Measurements from ENCODE around the gene SND1. TPM values are rescaled to one million over a fixed set of nuclear protein-coding genes. Genes with fewer than 3 reads are reported as not detected.

Gene SND1
- total and polyA plus RNA-seq, 7 experiments from 2014 or later, result 68.6 to 253 (median 137) TPM

GRCh38 chr7:127848241-127848640 lies 196.2 kb downstream of the SND1 start:
- Mint-ChIP-seq H3K36me3 (peaks cover 10 to 63% (median 34%) of the 10 kb centered on the region in 5 donors), H3K27me3 (no peaks in the 10 kb centered on the region), H3K27ac (no peak overlapping the region), H3K4me1 (peaks cover 0 to 29% (median 6%) of the 10 kb centered on the region in 7 donors), H3K4me3 (no peak overlapping the region), H3K9me3 (no peaks in the 10 kb centered on the region)
- H3K9me3 ChIP-seq (ENCODE audit: control insufficient read depth in 2 of 3, low read length in 3 of 3), result no peaks in the 10 kb centered on the region
- H3K27me3 ChIP-seq (ENCODE audit: control insufficient read depth in 2 of 2, insufficient read depth in 2 of 2, low read length in 2 of 2), result no peaks in the 10 kb centered on the region
- ChIA-PET CTCF (no interaction called here), POLR2A (no interaction called here)
- H3K27ac ChIP-seq (ENCODE audit: low read depth, low read length), result no peak overlapping the region
- H3K36me3 ChIP-seq (ENCODE audit: control insufficient read depth in 2 of 3, insufficient read depth in 3 of 3, low read length in 3 of 3), result peaks cover 0 to 17% (median 6%) of the 10 kb centered on the region in 3 experiments
- H3K4me3 ChIP-seq (ENCODE audit: low read length), result no peak overlapping the region
- peaks cover 0 to 5% of the 10 kb centered on the region in 2 donors for H3K4me1 ChIP-seq (ENCODE audit: control insufficient read depth in 2 of 2, insufficient read depth in 2 of 2, low read length in 2 of 2)
- intact Hi-C loops (cut with micrococcal nuclease), result no loop called here
- ATAC-seq (no peak), DNase-seq (no peak)

DNA sequence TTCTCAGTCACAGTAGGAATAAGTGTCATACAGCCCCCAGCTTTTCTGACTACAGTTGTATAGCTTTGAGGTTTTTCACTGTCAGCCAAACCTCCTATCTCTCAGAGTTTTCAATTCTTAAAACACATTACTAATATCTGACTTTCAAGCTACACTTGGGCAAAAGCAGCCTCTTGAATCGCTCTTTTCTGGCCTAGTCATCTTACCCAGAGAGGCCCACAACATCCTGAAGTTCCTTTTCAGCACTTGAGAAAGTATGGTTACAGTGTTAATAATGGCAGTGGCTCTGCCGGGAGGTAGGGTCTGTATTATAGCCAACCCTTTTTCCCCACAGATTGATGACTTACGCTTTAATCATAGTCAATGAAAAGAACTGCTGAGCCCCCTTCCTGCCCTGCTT lies 198.2 kb downstream of the SND1 start:
- peak in 1 of 9 donors; percentile 37 for DNase-seq
- Histone ChIP-seq H3K4me3 (ENCODE audit: low read length) (no peak overlapping the region), H3K9me3 (ENCODE audit: control insufficient read depth in 2 of 3, low read length in 3 of 3) (no peaks in the 10 kb centered on the region), H3K4me1 (ENCODE audit: control insufficient read depth in 2 of 2, insufficient read depth in 2 of 2, low read length in 2 of 2) (peaks cover 0 to 10% of the 10 kb centered on the region in 2 donors), H3K27me3 (ENCODE audit: control insufficient read depth in 2 of 2, insufficient read depth in 2 of 2, low read length in 2 of 2) (no peaks in the 10 kb centered on the region), H3K27ac (ENCODE audit: low read depth, low read length) (no peak overlapping the region), H3K36me3 (ENCODE audit: control insufficient read depth in 2 of 3, insufficient read depth in 3 of 3, low read length in 3 of 3) (peaks cover 0 to 11% (median 0%) of the 10 kb centered on the region in 3 experiments)
- ATAC-seq, result no peak
- H3K9me3 Mint-ChIP-seq, result no peaks in the 10 kb centered on the region
- CTCF ChIA-PET, result interaction anchor here (0.6 kb wide), 1 partner anchor 197 kb away, joined by 3 read pairs; no protein-coding TSS in a partner anchor
- H3K27me3 Mint-ChIP-seq, result peaks cover 0 to 5% (median 1%) of the 10 kb centered on the region in 5 donors
- H3K4me1 Mint-ChIP-seq, result peaks cover under 1 to 34% (median 6%) of the 10 kb centered on the region in 7 donors
- intact Hi-C loops (cut with micrococcal nuclease), result loop anchor here (10.0 kb wide), 2 partner anchors 435 to 455 kb away; partner anchors contain the start of gene ZNF800 (in 1 of the 2)
- POLR2A ChIA-PET, result no interaction called here
- no peak overlapping the region for H3K27ac Mint-ChIP-seq
- H3K36me3 Mint-ChIP-seq, result peaks cover 10 to 44% (median 31%) of the 10 kb centered on the region in 5 donors
- H3K4me3 Mint-ChIP-seq, result no peak overlapping the region

DNA sequence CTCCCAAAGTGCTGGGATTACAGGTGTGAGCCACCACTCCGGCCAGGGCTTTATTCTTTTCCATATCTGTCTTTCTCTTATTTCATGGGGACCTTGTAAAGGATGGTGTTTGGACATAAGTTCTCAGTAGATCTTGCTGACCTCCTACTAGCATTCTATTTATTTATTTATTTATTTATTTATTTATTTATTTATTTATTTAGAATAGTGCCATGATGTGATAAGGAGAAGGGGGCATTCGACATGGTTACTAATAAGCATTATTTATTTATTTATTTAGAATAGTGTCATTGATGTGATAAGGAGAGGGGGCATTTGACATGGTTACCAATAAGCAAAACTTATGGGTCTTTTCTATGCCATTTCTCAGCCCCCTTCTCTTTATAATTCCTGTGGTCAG lies 202.4 kb downstream of the SND1 start:
- Mint-ChIP-seq H3K27me3 (peaks cover 5 to 28% (median 15%) of the 10 kb centered on the region in 5 donors), H3K9me3 (no peaks in the 10 kb centered on the region), H3K36me3 (peaks cover 5 to 30% (median 15%) of the 10 kb centered on the region in 5 donors), H3K4me1 (peaks cover 18 to 62% (median 43%) of the 10 kb centered on the region in 7 donors), H3K27ac (no peak overlapping the region), H3K4me3 (no peak overlapping the region)
- intact Hi-C loops (cut with micrococcal nuclease), result loop anchor here (10.0 kb wide), 2 partner anchors 440 to 460 kb away; partner anchors contain the start of gene ZNF800 (in 1 of the 2)
- Histone ChIP-seq H3K36me3 (ENCODE audit: control insufficient read depth in 2 of 3, insufficient read depth in 3 of 3, low read length in 3 of 3) (peaks cover 0 to under 1% (median 0%) of the 10 kb centered on the region in 3 experiments), H3K4me1 (ENCODE audit: control insufficient read depth in 2 of 2, insufficient read depth in 2 of 2, low read length in 2 of 2) (peaks cover 25 to 33% of the 10 kb centered on the region in 2 donors), H3K27ac (ENCODE audit: low read depth, low read length) (no peak overlapping the region), H3K27me3 (ENCODE audit: control insufficient read depth in 2 of 2, insufficient read depth in 2 of 2, low read length in 2 of 2) (no peaks in the 10 kb centered on the region), H3K9me3 (ENCODE audit: control insufficient read depth in 2 of 3, low read length in 3 of 3) (no peaks in the 10 kb centered on the region), H3K4me3 (ENCODE audit: low read length) (no peak overlapping the region)
- CTCF ChIA-PET, result interaction anchor here (1.2 kb wide), 1 partner anchor 10 kb away, joined by 3 read pairs; no protein-coding TSS in a partner anchor
- no peak for ATAC-seq
- DNase-seq, result no peak
- POLR2A ChIA-PET, result interaction anchor here (0.6 kb wide), 1 partner anchor 42 kb away, joined by 3 read pairs; no protein-coding TSS in a partner anchor

- Histone ChIP-seq H3K36me3 (ENCODE audit: control insufficient read depth in 2 of 3, insufficient read depth in 3 of 3, low read length in 3 of 3) (no peaks in the 10 kb centered on the region), H3K9me3 (ENCODE audit: control insufficient read depth in 2 of 3, low read length in 3 of 3) (no peaks in the 10 kb centered on the region), H3K27me3 (ENCODE audit: control insufficient read depth in 2 of 2, insufficient read depth in 2 of 2, low read length in 2 of 2) (no peaks in the 10 kb centered on the region), H3K4me1 (ENCODE audit: control insufficient read depth in 2 of 2, insufficient read depth in 2 of 2, low read length in 2 of 2) (peaks cover 25 to 42% of the 10 kb centered on the region in 2 donors), H3K27ac (ENCODE audit: low read depth, low read length) (no peak overlapping the region), H3K4me3 (ENCODE audit: low read length) (no peak overlapping the region)
- CTCF ChIA-PET, result interaction anchor here (0.6 kb wide), 1 partner anchor 278 kb away, joined by 3 read pairs; no protein-coding TSS in a partner anchor
- no peak for DNase-seq
- ATAC-seq, result no peak
- peaks cover 22 to 62% (median 55%) of the 10 kb centered on the region in 7 donors for H3K4me1 Mint-ChIP-seq
- peaks cover 0 to 22% (median 7%) of the 10 kb centered on the region in 5 donors for H3K36me3 Mint-ChIP-seq
- H3K4me3 Mint-ChIP-seq, result no peak overlapping the region
- POLR2A ChIA-PET, result no interaction called here
- no peak overlapping the region for H3K27ac Mint-ChIP-seq
- no peaks in the 10 kb centered on the region for H3K9me3 Mint-ChIP-seq
- intact Hi-C loops (cut with micrococcal nuclease), result loop anchor here (1.0 to 10.0 kb wide), 10 partner anchors 8 to 463 kb away; partner anchors contain the start of genes ARF5 (in 2 of the 2), GCC1 (in 1 of the 2), LRRC4 (in 1 of the 2) and ZNF800 (in 1 of the 2)
- H3K27me3 Mint-ChIP-seq, result peaks cover 5 to 40% (median 18%) of the 10 kb centered on the region in 5 donors
These were observed 205.5 kb downstream of the SND1 start for GRCh38 chr7:127857464-127857841.

DNA sequence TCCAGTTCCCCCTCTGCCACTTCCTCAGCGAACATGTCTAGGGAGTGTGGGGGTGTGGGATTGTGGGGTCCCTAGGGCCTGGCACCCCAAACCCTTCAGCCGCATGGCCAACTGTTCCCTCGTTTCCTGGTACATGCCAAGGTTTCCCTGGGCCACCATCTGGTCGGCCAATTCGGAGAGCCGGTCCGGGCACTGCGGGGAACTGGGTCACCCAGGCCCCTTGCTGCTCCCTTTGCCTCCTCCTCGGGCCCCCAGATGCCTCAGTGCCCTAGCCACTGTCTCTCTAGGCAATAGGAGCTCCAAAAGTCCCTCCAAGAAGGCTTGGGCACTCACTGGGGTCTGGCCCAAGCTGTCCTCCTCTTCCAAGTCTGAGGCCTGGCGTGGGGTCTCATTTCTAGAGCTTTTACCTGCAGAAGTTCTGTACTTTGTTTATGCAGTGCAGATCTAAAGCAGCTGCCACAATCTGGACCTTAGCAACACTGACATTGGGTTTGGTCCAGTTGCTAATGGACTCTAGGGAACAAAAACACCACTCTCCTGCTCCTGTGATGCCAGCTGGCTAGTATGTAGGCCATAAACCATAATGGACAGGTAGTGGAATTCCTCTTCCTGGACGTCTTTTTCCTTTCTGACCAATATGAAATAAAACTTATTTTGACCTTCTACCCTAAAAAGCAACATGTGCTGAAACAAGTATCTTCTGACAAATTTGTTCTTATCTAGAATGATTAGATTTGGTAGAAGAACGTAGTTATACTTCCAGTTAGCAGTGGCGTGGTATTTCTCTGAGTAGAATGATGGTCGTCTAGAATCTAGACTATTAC lies 206.3 kb downstream of the SND1 start:
- intact Hi-C loops (cut with micrococcal nuclease), result loop anchor here (1.0 to 10.0 kb wide), 8 partner anchors 36 to 464 kb away; partner anchors contain the start of genes LRRC4 (in 2 of the 2), ARF5 (in 1 of the 2), GCC1 (in 1 of the 2) and ZNF800 (in 1 of the 2)
- H3K36me3 Mint-ChIP-seq, result peaks cover 0 to 22% (median 7%) of the 10 kb centered on the region in 5 donors

GRCh38 chr7:127858915-127859189 lies 206.9 kb downstream of the SND1 start:
- ATAC-seq (no peak), DNase-seq (no peak)
- Mint-ChIP-seq H3K36me3 (peaks cover 0 to 21% (median 7%) of the 10 kb centered on the region in 5 donors), H3K27ac (peak overlapping the region in 1 of 9 donors; percentile 21), H3K4me3 (peak overlapping the region in 4 of 10 donors; percentile 7 to 40 (median 30)), H3K4me1 (peaks cover 22 to 59% (median 47%) of the 10 kb centered on the region in 7 donors), H3K27me3 (peaks cover 5 to 40% (median 18%) of the 10 kb centered on the region in 5 donors), H3K9me3 (no peaks in the 10 kb centered on the region)
- Histone ChIP-seq H3K27me3 (ENCODE audit: control insufficient read depth in 2 of 2, insufficient read depth in 2 of 2, low read length in 2 of 2) (no peaks in the 10 kb centered on the region), H3K27ac (ENCODE audit: low read depth, low read length) (no peak overlapping the region), H3K36me3 (ENCODE audit: control insufficient read depth in 2 of 3, insufficient read depth in 3 of 3, low read length in 3 of 3) (no peaks in the 10 kb centered on the region), H3K4me1 (ENCODE audit: control insufficient read depth in 2 of 2, insufficient read depth in 2 of 2, low read length in 2 of 2) (peaks cover 25 to 33% of the 10 kb centered on the region in 2 donors), H3K4me3 (ENCODE audit: low read length) (no peak overlapping the region), H3K9me3 (ENCODE audit: control insufficient read depth in 2 of 3, low read length in 3 of 3) (no peaks in the 10 kb centered on the region)
- intact Hi-C loops (cut with micrococcal nuclease), result loop anchor here (1.0 to 10.0 kb wide), 8 partner anchors 37 to 464 kb away; partner anchors contain the start of genes LRRC4 (in 2 of the 2), ARF5 (in 1 of the 2), GCC1 (in 1 of the 2) and ZNF800 (in 1 of the 2)
- CTCF ChIA-PET, result interaction anchor here (0.6 kb wide), 1 partner anchor 15 kb away, joined by 3 read pairs; no protein-coding TSS in a partner anchor
- POLR2A ChIA-PET, result no interaction called here

More for the DNA sequence above, 206.3 kb downstream of the SND1 start:
- DNase-seq (no peak), ATAC-seq (no peak)
- Histone ChIP-seq H3K27me3 (ENCODE audit: control insufficient read depth in 2 of 2, insufficient read depth in 2 of 2, low read length in 2 of 2) (no peaks in the 10 kb centered on the region), H3K9me3 (ENCODE audit: control insufficient read depth in 2 of 3, low read length in 3 of 3) (no peaks in the 10 kb centered on the region), H3K27ac (ENCODE audit: low read depth, low read length) (no peak overlapping the region), H3K4me3 (ENCODE audit: low read length) (no peak overlapping the region), H3K4me1 (ENCODE audit: control insufficient read depth in 2 of 2, insufficient read depth in 2 of 2, low read length in 2 of 2) (peaks cover 25 to 37% of the 10 kb centered on the region in 2 donors), H3K36me3 (ENCODE audit: control insufficient read depth in 2 of 3, insufficient read depth in 3 of 3, low read length in 3 of 3) (no peaks in the 10 kb centered on the region)
- ChIA-PET CTCF (interaction anchor here (0.6 kb wide), 2 partner anchors 14 to 277 kb away, joined by 3 read pairs; no protein-coding TSS in a partner anchor), POLR2A (no interaction called here)
- peak overlapping the region in 4 of 10 donors; percentile 7 to 42 (median 40) for H3K4me3 Mint-ChIP-seq
- peak overlapping the region in 1 of 9 donors; percentile 75 for H3K27ac Mint-ChIP-seq
- peaks cover 5 to 40% (median 18%) of the 10 kb centered on the region in 5 donors for H3K27me3 Mint-ChIP-seq
- H3K4me1 Mint-ChIP-seq, result peaks cover 22 to 59% (median 49%) of the 10 kb centered on the region in 7 donors
- no peaks in the 10 kb centered on the region for H3K9me3 Mint-ChIP-seq
